GM18873 (cell line): Measurements from ENCODE around the gene SCAND1.
"Not testable (repeated sequence)": the region's sequence is repeated elsewhere in the genome, so short reads cannot be mapped to it uniquely, and the experiment has no call there.

Source experiments
- ATAC-seq: cut with Tn5 transposase; IDR thresholded peaks from one replicate; pipeline ENCODE4 v1.9.1; 2021; ENCODE audit warnings: mild to moderate bottlenecking, moderate library complexity, moderate number of reproducible peaks; ENCODE audit not compliant: unreplicated experiment, low FRiP score

Gene SCAND1

GRCh38 chr20:35954200-35954906 is at the start of gene SCAND1:
SCAND1 (minus strand) TSS chr20:35954502; CDS start chr20:35954284, 218 bp downstream.
- ATAC-seq, result peak; percentile 79

GRCh38 chr20:36004045-36004444 is 49.7 kb upstream of the SCAND1 start:
- ATAC-seq, result no peak

- ATAC-seq, result no peak
These were observed 48.6 kb upstream of the SCAND1 start for GRCh38 chr20:36002855-36003254.

DNA sequence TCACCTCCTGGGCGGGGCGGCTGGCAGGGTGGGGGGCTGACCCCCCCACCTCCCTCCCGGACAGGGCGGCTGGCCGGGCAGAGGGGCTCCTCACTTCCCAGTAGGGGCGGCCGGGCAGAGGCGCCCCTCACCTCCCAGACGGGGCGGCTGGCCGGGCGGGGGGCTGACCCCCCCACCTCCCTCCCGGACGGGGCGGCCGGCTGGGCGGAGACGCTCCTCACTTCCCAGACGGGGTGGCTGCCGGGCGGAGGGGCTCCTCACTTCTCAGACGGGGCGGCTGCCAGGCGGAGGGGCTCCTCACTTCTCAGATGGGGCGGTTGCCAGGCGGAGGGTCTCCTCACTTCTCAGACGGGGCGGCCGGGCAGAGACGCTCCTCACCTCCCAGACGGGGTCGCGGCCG is 47.0 kb upstream of the SCAND1 start:
- ATAC-seq, result not testable (repeated sequence)

GRCh38 chr20:35996492-35996891 is 42.2 kb upstream of the SCAND1 start:
- not testable (repeated sequence) for ATAC-seq

DNA sequence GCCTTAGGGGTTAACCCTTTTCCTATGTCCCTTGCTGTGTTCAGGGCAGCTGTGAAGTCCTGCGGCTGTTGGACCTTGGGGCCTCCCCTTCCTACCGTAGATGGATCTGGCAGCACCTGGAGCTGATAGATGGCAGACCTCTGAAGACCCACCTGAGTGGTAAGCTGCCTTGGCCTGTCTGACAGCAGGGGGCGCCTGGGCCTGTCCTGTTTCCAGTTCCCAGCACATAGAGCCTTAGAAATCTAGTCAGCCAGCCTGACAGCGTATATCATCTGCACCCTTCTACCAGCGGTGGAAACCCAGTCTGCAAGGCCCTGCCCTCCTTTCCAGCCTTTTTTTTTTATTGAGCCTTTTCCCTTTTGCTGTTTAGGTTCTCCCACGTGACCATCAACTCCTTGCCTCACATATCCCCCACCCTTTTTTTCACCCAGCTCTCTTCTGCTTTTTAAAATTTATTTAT is 40.7 kb upstream of the SCAND1 start:
- ATAC-seq, result no peak

- ATAC-seq, result no peak
These were observed 38.5 kb upstream of the SCAND1 start for GRCh38 chr20:35992713-35993335.

DNA sequence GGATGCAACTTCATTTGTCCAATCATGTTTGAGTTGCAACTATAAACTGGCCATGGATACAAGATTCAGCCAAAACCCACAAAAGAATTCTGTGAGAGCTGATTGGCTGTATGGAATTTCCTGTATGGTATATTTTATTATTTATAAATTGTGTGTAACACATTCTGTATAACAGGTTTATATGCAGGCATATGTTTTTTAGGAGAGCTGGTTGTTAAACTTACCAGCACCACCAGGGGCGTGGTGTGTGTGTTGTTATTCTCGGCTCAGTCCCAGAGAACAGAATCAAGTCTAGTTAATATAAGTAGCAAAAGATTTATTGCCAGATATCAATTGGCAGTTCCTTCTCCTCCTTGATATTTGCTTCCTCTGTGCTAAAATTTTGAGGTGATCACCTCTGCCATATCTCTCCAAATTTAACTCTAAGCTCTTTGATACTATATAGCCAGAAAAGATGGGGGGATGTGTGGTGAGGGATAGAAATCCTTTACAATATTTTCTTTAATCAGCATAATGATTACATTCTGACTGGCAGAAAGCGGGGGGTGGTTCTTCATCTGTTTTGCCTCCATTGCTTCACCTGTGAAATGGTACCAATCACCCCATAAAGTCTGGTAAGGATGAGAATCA is 37.0 kb upstream of the SCAND1 start:
- ATAC-seq, result no peak

DNA sequence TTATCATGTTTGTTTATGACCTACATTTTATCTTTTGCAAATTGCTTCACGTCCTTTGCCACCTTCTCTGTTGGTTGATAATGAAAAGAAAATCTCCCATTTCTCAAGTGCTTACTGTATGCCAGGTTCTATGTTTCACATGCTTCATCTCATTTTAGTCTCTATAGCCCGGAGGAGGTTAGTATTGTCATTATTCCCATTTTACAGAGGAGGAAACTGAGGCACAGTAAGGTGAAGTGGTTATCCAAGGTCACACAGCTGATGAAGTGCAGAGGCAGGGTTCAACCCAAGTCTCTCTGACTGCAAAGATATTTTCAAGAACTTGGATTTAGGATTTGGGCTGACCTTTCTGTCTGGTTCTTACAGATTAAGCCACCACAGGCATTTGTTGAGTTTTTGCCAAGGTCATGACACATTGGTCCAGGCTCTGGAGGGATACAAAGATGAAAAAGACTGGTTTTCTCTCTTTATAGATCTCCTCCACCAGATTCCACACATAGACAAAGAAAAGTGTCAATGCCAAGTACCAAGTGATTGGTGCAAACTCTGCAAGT is 34.7 kb upstream of the SCAND1 start:
- no peak for ATAC-seq

DNA sequence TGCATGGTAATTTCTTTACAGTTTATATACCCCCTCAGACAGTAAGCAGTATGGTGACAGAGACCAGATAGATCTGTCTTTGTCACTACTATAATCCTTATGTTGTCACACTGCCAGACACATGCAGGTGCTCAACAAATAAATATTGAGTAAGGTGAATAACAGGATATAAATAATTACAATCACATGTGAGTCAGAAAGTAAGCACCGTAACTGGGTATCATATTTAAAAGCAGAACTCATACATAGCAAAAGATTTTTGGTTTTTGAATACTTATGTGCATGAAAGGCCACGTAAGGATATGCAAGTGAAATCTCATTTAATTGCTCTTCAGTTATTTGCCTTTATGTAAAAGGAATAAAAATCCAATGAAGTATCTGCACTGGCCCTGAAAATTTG is 31.5 kb upstream of the SCAND1 start:
- no peak for ATAC-seq

GRCh38 chr20:35984382-35984781 is 30.1 kb upstream of the SCAND1 start:
- ATAC-seq, result no peak

DNA sequence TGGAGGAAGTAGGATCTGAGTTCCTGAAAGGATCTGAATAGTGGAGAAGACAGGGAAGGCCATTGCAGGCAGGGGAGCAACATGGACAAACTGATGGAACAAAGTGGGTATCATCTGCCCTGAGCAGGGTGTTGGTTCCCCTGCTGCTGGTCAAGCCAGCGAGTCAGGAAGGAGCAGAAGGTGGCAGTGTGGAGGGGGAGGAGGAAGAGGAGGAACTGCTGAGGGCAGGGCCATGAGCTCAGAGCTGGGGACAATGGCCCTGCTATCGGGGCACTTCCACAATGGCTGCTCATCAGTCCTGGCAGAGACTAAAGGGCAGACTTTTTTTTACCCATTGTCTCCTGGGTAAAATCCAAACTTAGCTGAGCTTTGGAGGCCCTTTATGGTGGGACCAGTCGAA is 27.7 kb upstream of the SCAND1 start:
- ATAC-seq, result no peak

- ATAC-seq, result no peak
These were observed 25.2 kb upstream of the SCAND1 start for GRCh38 chr20:35979544-35979943.

- ATAC-seq, result no peak
These were observed 23.8 kb upstream of the SCAND1 start for GRCh38 chr20:35978041-35978513.

- ATAC-seq, result no peak
These were observed 21.5 kb upstream of the SCAND1 start for GRCh38 chr20:35975576-35976373.

GRCh38 chr20:35974256-35974655 is 20.0 kb upstream of the SCAND1 start:
- ATAC-seq, result no peak

DNA sequence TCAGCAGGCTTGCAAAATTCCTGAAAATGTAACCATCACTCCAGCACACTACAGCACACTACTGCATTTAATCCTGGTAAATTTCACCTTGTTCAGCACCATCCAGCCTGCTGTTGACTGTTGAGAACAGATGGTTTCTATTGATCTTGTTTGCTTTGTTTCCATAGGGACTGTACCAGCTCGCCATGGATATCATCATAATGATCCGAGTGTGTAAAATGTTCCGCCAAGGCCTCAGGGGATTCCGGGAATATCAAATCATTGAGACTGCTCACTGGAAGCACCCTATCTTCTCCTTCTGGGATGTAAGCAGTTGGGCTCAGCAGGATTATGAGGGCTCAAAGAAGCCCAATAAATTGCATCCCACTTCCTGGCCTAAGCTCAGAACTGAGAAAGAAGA is 18.2 kb upstream of the SCAND1 start:
- ATAC-seq, result no peak

DNA sequence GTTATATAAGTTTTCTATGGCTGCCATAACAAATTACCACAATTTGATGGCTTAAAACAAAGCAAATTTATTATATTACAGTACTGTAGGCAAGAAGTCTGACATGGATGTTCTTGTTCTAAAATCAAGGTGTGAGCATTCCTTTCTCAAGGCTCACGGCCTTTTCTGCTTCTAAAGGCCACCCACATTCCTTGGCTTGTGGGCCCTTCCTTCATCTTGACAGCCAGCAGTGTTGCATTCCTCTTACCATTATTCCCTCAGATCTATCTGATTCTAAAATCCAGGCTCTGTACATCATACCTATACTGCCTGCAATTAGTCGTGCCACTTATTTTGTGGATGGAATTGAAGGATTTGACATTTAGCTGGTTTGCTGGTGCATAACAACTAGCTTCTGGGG is 17.7 kb upstream of the SCAND1 start:
- no peak for ATAC-seq

- no peak for ATAC-seq
These were observed 14.6 kb upstream of the SCAND1 start for GRCh38 chr20:35968930-35969329.

- no peak for ATAC-seq
These were observed 13.8 kb upstream of the SCAND1 start, which contains the start of gene CNBD2 for GRCh38 chr20:35967979-35968640. CNBD2 (plus strand) TSS chr20:35968590; CDS start chr20:35968763, 173 bp downstream.
